Gastrocnemius medialis (tissue), 4 donors: Measurements from ENCODE around the gene PCSK5. TPM values are rescaled to one million over a fixed set of nuclear protein-coding genes. Genes with fewer than 3 reads are reported as not detected.
"Not testable (repeated sequence)": the region's sequence is repeated elsewhere in the genome, so short reads cannot be mapped to it uniquely, and the experiment has no call there.

Experiments
- ATAC-seq, 2 donors: fragments of 150-250 bp; one replicate each; pipeline ENCODE4 v1.9.1; 2016
- DNase-seq, 2 donors: peaks; one replicate each; pipeline ENCODE4 v3.0.0-alpha.2; 2019
- H3K27ac ChIP-seq, 4 donors: fragments of 200-600 bp; sonication (generic); 1 replicate in 1 of 4; 2 replicates in 3 of 4; pipeline ENCODE4 v1.5.1; 2016 to 2018; ENCODE audit warnings: mild to moderate bottlenecking in 2 of 4, moderate library complexity in 1 of 4
- H3K27me3 ChIP-seq, 3 donors: fragments of 200-600 bp; sonication (generic) in 2 of 3; 1 replicate in 1 of 3; 2 replicates in 2 of 3; pipeline versions ENCODE4 v1.5.1 to v1.6.0; 2016 to 2019; ENCODE audit warnings: mild to moderate bottlenecking in 1 of 3, moderate library complexity in 1 of 3
- H3K36me3 ChIP-seq, 2 donors: fragments of 200-600 bp; sonication (generic) in 1 of 2; one replicate each; pipeline ENCODE4 v1.5.1; 2017 to 2018
- H3K4me1 ChIP-seq, 2 donors: fragments of 200-600 bp; sonication (generic) in 1 of 2; one replicate each; pipeline ENCODE4 v1.5.1; 2016 to 2017; ENCODE audit warnings: mild to moderate bottlenecking in 2 of 2
- H3K4me3 ChIP-seq, 4 donors: fragments of 200-600 bp; sonication (generic) in 3 of 4; 1 replicate in 1 of 4; 2 replicates in 3 of 4; pipeline ENCODE4 v1.5.1; 2016 to 2019; ENCODE audit warnings: mild to moderate bottlenecking in 2 of 4
- H3K9me3 ChIP-seq, 3 donors: fragments of 200-600 bp; sonication (generic) in 2 of 3; 1 replicate in 1 of 3; 2 replicates in 2 of 3; pipeline ENCODE4 v1.5.1; 2016 to 2019
- CTCF ChIP-seq, 5 experiments: fragments of 450-650 bp in 3 of 5; fragments of 200-600 bp in 2 of 5; sonication (generic) in 2 of 5; IDR thresholded peaks in 4 of 5; conservative IDR thresholded peaks in 1 of 5; 1 replicate in 4 of 5; 2 replicates in 1 of 5; pipeline ENCODE4 v1.5.1; 2016 to 2019; ENCODE audit warnings: antibody characterized with exemption in 5 of 5, mild to moderate bottlenecking in 3 of 5, moderate library complexity in 3 of 5
- POLR2A ChIP-seq, 2 donors: fragments of 450-650 bp; IDR thresholded peaks; one replicate each; pipeline ENCODE4 v1.6.1; 2017; ENCODE audit warnings: antibody characterized with exemption in 2 of 2, mild to moderate bottlenecking in 2 of 2, moderate library complexity in 2 of 2
- in situ Hi-C, 4 donors: fragments of 200-750 bp; cut with MboI; loops; one replicate each; pipeline versions ENCODE4 v1.15.0 to v1.8.0; 2017; ENCODE audit warnings: low sequenced_read_pairs in 4 of 4
- intact Hi-C: fragments of 100-400 bp; cut with DNase I; formaldehyde crosslinking; loops from one replicate; pipeline ENCODE4 v1.15.1; 2023; ENCODE audit warnings: low total_unique reads
- total RNA-seq, 4 donors: library from RNA; depleted of rRNA; stranded (reverse); fragments of >200 nt; gene quantifications; one replicate each; pipeline versions ENCODE4 v1.1.0 to v1.2.3, GENCODE V29; 2016

Gene PCSK5
- total RNA-seq, 4 donors from 2014 or later: 1.3 to 8.3 (median 3.2) TPM

DNA sequence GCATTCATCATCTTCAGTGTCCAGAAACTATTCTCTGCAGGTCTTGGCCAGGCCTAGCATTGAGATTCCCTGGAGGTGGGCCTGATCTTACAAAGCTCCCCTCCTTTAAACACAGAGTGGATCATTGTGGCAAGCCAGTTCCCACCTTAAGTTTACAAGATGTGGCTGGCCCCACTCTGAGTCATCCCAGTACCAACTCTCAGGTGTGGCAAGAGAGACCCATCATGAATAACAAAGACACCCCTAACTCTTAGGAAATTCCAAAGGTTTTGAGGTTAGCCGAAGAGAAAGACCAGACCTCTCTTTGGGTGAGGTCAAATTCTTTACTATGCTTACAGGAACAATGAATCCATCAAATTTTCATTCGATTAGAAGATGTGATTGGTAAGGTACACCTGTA lies 425.6 kb downstream of the PCSK5 start:
- H3K4me3 ChIP-seq: no peak overlapping the region
- H3K9me3 ChIP-seq: no peaks in the 10 kb centered on the region
- no peaks in the 10 kb centered on the region for H3K4me1 ChIP-seq
- in situ Hi-C loops: loop anchor here in 1 of 4 donors (25.0 kb wide), 1 partner anchor 1129 kb away; no protein-coding TSS in a partner anchor
- ATAC-seq (no peak), DNase-seq (no peak)
- intact Hi-C loops: no loop called here
- no peak overlapping the region for H3K27ac ChIP-seq
- no peaks in the 10 kb centered on the region for H3K27me3 ChIP-seq
- H3K36me3 ChIP-seq: no peaks in the 10 kb centered on the region
- no peak for TF ChIP-seq POLR2A (IDR thresholded peaks at IDR 0.05)
- TF ChIP-seq CTCF (IDR thresholded peaks at IDR 0.05 in 4 of 5, conservative IDR thresholded peaks at IDR 0.05 in 1 of 5): no peak

- intact Hi-C loops: not testable (repeated sequence)
These were observed 429.0 kb downstream of the PCSK5 start for GRCh38 chr9:76319466-76319865.

DNA sequence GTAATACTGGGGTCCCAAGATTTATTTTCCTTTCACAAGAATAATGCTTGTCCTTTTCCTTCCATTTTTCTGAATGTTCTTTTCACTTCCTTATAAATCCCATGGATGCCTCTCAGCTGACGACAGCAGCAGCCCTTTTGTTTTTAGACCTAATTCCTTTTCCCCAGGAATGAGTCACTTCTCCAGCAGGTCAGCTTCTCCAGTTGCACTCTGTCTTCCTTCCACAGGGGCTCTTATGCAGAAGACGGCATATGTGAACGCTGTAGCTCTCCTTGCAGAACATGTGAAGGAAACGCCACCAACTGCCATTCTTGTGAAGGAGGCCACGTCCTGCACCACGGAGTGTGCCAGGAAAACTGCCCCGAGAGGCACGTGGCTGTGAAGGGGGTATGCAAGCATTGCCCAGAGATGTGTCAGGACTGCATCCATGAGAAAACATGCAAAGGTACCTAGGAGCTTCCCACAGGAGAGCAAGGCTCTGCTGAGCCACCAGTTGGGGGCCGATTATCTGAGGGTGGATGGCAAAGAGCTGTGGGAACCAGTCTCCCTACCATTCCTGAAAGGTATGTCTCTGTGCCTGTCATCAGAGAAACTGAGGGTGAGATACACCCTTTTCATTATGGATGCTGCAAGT lies 430.8 kb downstream of the PCSK5 start:
- intact Hi-C loops: no loop called here
- DNase-seq (no peak), ATAC-seq (no peak)
- H3K4me3 ChIP-seq: no peak overlapping the region
- no peak overlapping the region for H3K27ac ChIP-seq
- no peaks in the 10 kb centered on the region for H3K4me1 ChIP-seq
- in situ Hi-C loops: loop anchor here in 1 of 4 donors (25.0 kb wide), 1 partner anchor 1134 kb away; no protein-coding TSS in a partner anchor
- no peaks in the 10 kb centered on the region for H3K9me3 ChIP-seq
- no peaks in the 10 kb centered on the region for H3K27me3 ChIP-seq
- TF ChIP-seq CTCF (IDR thresholded peaks at IDR 0.05 in 4 of 5, conservative IDR thresholded peaks at IDR 0.05 in 1 of 5) (no peak), POLR2A (IDR thresholded peaks at IDR 0.05) (no peak)
- no peaks in the 10 kb centered on the region for H3K36me3 ChIP-seq

More at GRCh38 chr9:76319466-76319865, 429.0 kb downstream of the PCSK5 start:
- DNase-seq, H3K27me3 ChIP-seq, ATAC-seq, H3K27ac ChIP-seq, H3K36me3 ChIP-seq, H3K9me3 ChIP-seq, H3K4me3 ChIP-seq, H3K4me1 ChIP-seq: not testable (repeated sequence)
- in situ Hi-C loops: loop anchor here in 1 of 4 donors (25.0 kb wide), 1 partner anchor 1132 kb away; no protein-coding TSS in a partner anchor

DNA sequence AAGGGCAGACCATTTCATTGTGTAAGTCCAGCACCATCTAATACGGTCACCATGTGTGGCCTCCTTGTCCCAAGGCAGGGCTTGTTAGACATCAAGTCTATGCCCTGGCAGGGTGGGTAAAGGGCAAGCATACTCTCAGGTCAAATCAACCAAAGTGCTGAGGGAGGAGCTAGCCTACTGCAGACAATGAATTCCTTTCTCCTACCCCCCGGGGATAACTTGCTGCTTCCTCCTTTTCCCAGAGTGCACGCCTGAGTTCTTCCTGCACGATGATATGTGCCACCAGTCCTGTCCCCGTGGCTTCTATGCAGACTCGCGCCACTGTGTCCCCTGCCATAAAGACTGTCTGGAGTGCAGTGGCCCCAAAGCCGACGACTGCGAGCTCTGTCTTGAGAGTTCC lies 432.3 kb downstream of the PCSK5 start:
- H3K27me3 ChIP-seq: no peaks in the 10 kb centered on the region
- H3K4me1 ChIP-seq: no peaks in the 10 kb centered on the region
- no peak overlapping the region for H3K27ac ChIP-seq
- H3K4me3 ChIP-seq: no peak overlapping the region
- DNase-seq: no peak
- intact Hi-C loops: no loop called here
- in situ Hi-C loops: loop anchor here in 1 of 4 donors (25.0 kb wide), 1 partner anchor 1136 kb away; no protein-coding TSS in a partner anchor
- ATAC-seq: no peak
- no peaks in the 10 kb centered on the region for H3K9me3 ChIP-seq
- H3K36me3 ChIP-seq: no peaks in the 10 kb centered on the region
- no peak for TF ChIP-seq CTCF (IDR thresholded peaks at IDR 0.05 in 4 of 5, conservative IDR thresholded peaks at IDR 0.05 in 1 of 5)

DNA sequence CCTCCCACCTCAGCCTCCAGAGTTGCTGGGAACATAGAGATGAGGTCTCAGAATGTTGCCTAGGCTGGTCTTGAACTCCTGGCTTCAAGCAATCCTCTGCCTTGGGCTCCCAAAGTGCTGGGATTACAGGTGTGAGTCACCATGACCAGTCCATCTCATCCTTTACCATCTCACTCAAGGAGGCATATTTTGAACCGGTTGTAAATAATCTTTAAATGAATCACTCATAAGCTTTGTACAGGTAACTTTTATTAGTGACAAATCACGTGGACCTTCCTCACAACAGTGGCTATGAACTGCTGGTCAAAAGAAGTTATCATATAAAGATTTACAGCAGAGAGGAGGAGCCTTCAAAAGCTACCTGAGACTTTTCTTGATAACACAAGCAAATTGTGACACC lies 433.0 kb downstream of the PCSK5 start:
- Histone ChIP-seq H3K27ac (no peak overlapping the region), H3K36me3 (no peaks in the 10 kb centered on the region), H3K4me3 (no peak overlapping the region), H3K27me3 (no peaks in the 10 kb centered on the region), H3K9me3 (no peaks in the 10 kb centered on the region), H3K4me1 (no peaks in the 10 kb centered on the region)
- ATAC-seq: no peak
- in situ Hi-C loops (loop anchor here in 1 of 4 donors (25.0 kb wide), 1 partner anchor 1136 kb away; no protein-coding TSS in a partner anchor), intact Hi-C loops (no loop called here)
- TF ChIP-seq POLR2A (IDR thresholded peaks at IDR 0.05) (no peak), CTCF (IDR thresholded peaks at IDR 0.05 in 4 of 5, conservative IDR thresholded peaks at IDR 0.05 in 1 of 5) (no peak)
- no peak for DNase-seq

DNA sequence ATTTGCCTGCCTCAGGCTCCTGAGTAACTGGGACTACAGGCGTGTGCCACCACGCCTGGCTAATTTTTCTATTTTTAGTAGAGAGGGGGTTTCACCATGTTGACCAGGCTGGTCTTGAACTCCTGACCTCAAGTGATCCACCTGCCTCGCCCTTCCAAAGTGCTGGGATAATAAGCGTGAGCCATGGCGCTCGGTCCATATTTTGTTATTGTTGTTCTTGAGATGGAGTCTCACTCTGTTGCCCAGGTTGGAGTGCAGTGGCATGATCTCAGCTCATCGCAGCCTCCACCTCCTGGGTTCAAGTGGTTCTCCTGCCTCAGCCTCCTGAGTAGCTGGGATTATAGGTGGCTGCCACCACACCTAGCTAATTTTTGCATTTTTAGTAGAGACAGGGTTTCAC lies 433.6 kb downstream of the PCSK5 start:
- H3K4me3 ChIP-seq, DNase-seq, intact Hi-C loops, H3K27ac ChIP-seq, H3K9me3 ChIP-seq, H3K36me3 ChIP-seq, H3K27me3 ChIP-seq, ATAC-seq, H3K4me1 ChIP-seq: not testable (repeated sequence)
- in situ Hi-C loops: loop anchor here in 1 of 4 donors (25.0 kb wide), 1 partner anchor 1137 kb away; no protein-coding TSS in a partner anchor
